Measurements from ENCODE around the gene FARS2. TPM values are rescaled to one million over a fixed set of nuclear protein-coding genes. Genes with fewer than 3 reads are reported as not detected.

The FARS2 gene
- total RNA-seq, 1 donor from 2014 or later, result 18.3 TPM

DNA sequence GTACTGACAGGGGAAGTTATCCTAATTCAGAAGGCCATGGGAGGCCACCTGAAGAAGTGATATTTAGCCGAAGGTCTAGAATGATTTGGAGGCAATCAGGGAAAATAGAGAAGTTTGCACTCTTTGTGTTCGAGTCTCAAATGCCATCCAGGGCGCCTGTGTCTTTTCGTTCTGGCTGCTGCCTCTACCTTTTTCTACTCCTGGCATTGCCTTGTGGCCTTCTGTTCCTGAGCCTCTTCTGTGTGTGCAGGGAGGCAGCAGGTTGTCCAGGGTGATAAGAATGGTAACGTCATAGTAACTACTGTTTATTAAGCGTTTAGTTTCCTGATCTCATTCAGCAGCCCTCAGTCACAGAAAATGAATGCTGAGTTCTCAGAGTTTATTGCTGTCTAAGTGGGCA, 252.1 kb downstream of the FARS2 start:
- TF ChIP-seq, protein P1, sequence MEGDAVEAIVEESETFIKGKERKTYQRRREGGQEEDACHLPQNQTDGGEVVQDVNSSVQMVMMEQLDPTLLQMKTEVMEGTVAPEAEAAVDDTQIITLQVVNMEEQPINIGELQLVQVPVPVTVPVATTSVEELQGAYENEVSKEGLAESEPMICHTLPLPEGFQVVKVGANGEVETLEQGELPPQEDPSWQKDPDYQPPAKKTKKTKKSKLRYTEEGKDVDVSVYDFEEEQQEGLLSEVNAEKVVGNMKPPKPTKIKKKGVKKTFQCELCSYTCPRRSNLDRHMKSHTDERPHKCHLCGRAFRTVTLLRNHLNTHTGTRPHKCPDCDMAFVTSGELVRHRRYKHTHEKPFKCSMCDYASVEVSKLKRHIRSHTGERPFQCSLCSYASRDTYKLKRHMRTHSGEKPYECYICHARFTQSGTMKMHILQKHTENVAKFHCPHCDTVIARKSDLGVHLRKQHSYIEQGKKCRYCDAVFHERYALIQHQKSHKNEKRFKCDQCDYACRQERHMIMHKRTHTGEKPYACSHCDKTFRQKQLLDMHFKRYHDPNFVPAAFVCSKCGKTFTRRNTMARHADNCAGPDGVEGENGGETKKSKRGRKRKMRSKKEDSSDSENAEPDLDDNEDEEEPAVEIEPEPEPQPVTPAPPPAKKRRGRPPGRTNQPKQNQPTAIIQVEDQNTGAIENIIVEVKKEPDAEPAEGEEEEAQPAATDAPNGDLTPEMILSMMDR (IDR thresholded peaks at IDR 0.05), result no peak
- intact Hi-C loops (cut with DNase I), result no loop called here
- no peak for DNase-seq
- H3K27ac ChIP-seq, result no peak overlapping the region
- H3K36me3 ChIP-seq, result no peaks in the 10 kb centered on the region
- no peaks in the 10 kb centered on the region for H3K9me3 ChIP-seq
- no peaks in the 10 kb centered on the region for H3K27me3 ChIP-seq
- H3K4me3 ChIP-seq, result no peak overlapping the region
- H3K4me1 ChIP-seq, result no peaks in the 10 kb centered on the region
- ATAC-seq, result no peak

DNA sequence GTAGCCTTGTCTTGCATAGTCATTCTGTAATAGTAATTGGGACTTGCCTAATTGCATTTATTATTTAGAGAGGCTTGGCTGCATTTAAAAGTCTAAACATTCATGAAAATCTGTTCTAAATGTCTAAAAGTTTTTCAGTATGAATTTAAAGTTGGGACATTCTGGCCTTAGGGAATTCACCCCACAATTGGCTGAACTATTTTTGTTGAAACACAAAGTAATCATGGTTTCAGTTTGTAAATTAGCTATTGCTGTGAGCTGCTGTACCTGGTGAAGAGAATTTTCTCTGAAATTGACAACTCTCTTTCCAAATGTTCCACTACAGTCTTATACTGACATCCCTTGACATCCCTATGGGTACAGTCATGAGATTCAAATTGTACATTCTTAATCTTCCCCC, 253.0 kb downstream of the FARS2 start:
- Histone ChIP-seq H3K4me3 (no peak overlapping the region), H3K27me3 (no peaks in the 10 kb centered on the region), H3K36me3 (no peaks in the 10 kb centered on the region), H3K9me3 (no peaks in the 10 kb centered on the region), H3K27ac (no peak overlapping the region), H3K4me1 (no peaks in the 10 kb centered on the region)
- TF ChIP-seq, protein P1 (IDR thresholded peaks at IDR 0.05), result no peak
- intact Hi-C loops (cut with DNase I), result no loop called here
- DNase-seq, result no peak
- ATAC-seq, result no peak

DNA sequence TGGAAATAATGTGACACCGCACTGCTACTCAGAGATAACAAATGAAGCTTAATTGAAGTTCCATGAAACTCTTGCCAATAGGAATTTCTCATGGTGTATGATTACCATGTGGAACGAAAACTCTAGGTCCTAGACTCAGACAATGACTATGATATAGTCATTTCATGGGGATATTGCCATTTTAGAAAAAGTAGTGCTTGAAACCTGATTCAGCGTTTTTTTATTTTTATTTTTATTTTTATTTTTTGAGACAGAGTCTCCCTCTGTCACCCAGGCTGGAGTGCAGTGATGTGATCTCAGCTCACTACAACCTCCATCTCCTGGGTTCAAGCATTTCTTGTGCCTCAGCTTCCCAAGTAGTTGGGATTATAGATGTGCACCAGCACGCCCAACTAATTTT, 253.9 kb downstream of the FARS2 start:
- intact Hi-C loops (cut with DNase I), result no loop called here
- Histone ChIP-seq H3K4me3 (no peak overlapping the region), H3K9me3 (no peaks in the 10 kb centered on the region), H3K27me3 (no peaks in the 10 kb centered on the region), H3K4me1 (no peaks in the 10 kb centered on the region), H3K27ac (no peak overlapping the region), H3K36me3 (no peaks in the 10 kb centered on the region)
- TF ChIP-seq, protein P1 (IDR thresholded peaks at IDR 0.05), result no peak
- ATAC-seq (no peak), DNase-seq (no peak)

DNA sequence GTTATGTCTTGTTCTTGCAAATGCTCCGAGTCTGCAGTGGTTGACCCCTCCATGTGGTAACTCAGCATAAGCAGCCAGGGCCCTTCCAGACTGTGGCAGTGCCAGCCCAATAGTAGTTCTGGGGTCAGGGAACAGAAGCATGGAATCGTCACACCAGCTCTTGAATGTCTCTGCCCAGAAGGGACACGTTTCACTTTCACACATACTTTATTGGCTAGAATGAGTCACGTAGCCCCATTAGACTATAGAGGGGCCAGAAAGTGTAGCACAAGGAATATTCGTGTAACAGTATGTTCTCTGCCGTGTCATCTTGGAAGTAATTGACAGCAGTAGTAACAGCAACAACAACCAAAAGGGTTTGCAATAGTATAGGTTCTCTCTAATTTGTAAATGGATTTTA, 254.7 kb downstream of the FARS2 start:
- TF ChIP-seq, protein P1 (IDR thresholded peaks at IDR 0.05), result no peak
- no peak for ATAC-seq
- H3K27ac ChIP-seq, result no peak overlapping the region
- H3K9me3 ChIP-seq, result no peaks in the 10 kb centered on the region
- DNase-seq, result no peak
- H3K36me3 ChIP-seq, result no peaks in the 10 kb centered on the region
- H3K4me1 ChIP-seq, result no peaks in the 10 kb centered on the region
- no peaks in the 10 kb centered on the region for H3K27me3 ChIP-seq
- intact Hi-C loops (cut with DNase I), result no loop called here
- H3K4me3 ChIP-seq, result no peak overlapping the region

DNA sequence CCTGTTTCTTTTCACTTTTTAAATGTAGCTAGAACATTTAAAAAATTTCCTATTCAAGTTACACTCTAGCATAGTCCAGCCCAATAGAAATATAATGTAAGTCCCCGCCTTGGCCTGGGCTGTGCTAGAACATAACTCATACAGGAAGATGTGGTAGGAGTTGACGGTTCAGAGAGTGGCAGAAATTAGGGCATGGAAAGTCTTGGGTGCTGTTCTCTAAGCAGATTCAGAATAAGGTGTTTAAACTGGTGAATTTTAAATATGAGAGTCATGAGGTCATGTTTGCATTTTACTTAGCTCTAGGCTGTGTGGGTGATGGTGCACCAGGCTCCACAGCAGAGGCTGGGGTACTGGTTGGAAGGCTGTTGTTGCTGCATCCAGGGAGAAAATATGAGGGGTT, 256.5 kb downstream of the FARS2 start:
- Histone ChIP-seq H3K27me3 (no peaks in the 10 kb centered on the region), H3K9me3 (no peaks in the 10 kb centered on the region), H3K36me3 (no peaks in the 10 kb centered on the region), H3K4me1 (no peaks in the 10 kb centered on the region), H3K4me3 (no peak overlapping the region), H3K27ac (no peak overlapping the region)
- ATAC-seq (no peak), DNase-seq (no peak)
- TF ChIP-seq, protein P1 (IDR thresholded peaks at IDR 0.05), result no peak
- intact Hi-C loops (cut with DNase I), result no loop called here

DNA sequence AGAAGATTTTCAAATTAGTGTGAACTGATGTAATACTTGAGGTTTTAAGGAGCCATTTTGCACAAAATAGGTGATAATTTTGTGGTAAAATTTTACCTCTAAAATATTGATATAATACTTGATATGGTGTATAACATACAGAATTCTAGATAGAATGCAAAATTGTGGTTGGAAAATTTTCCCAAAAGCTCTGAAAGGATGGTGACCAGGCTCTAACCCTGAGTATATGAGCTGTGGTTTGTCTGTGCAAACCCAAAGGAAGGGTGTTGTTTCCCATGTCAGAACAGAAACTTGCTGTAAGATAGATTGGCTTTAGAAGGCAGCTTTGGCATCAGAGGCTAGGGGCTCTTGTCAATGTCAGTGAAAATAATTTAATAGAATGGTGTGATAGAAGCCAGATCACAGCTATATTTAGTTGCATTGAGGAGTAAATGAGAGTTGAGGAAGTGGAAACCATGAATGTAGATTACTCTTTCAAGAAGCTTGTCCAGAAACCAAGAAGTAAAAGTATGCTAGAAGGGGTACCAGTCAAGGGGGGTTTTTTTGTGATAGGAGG, 257.7 kb downstream of the FARS2 start:
- H3K27me3 ChIP-seq, result no peaks in the 10 kb centered on the region
- H3K9me3 ChIP-seq, result no peaks in the 10 kb centered on the region
- TF ChIP-seq, protein P1 (IDR thresholded peaks at IDR 0.05), result no peak
- H3K4me1 ChIP-seq, result no peaks in the 10 kb centered on the region
- H3K27ac ChIP-seq, result no peak overlapping the region
- ATAC-seq (no peak), DNase-seq (no peak)
- H3K36me3 ChIP-seq, result no peaks in the 10 kb centered on the region
- no peak overlapping the region for H3K4me3 ChIP-seq
- intact Hi-C loops (cut with DNase I), result no loop called here

Data from upper lobe of right lung (tissue), 1 donor.